HepG2 (cell line): ENCODE data around the gene SETD5.

ENCODE experiments used
- EZH2 ChIP-seq: conservative IDR thresholded peaks from 2 replicates; pipeline ENCODE4 v1.6.1; 2012; ENCODE audit warnings: mild to moderate bottlenecking, low read depth, low read length, moderate library complexity
- NCOA2 ChIP-seq: sonication (generic); formaldehyde crosslinking; IDR thresholded peaks from 2 replicates; pipeline ENCODE4 v1.8.0; 2022; ENCODE audit warnings: inconsistent platforms
- ZBTB1 ChIP-seq: sonication (generic); formaldehyde crosslinking; IDR thresholded peaks from 2 replicates; pipeline ENCODE4 v1.4.0; 2020; ENCODE audit warnings: missing genetic modification reagents, borderline replicate concordance

DNA sequence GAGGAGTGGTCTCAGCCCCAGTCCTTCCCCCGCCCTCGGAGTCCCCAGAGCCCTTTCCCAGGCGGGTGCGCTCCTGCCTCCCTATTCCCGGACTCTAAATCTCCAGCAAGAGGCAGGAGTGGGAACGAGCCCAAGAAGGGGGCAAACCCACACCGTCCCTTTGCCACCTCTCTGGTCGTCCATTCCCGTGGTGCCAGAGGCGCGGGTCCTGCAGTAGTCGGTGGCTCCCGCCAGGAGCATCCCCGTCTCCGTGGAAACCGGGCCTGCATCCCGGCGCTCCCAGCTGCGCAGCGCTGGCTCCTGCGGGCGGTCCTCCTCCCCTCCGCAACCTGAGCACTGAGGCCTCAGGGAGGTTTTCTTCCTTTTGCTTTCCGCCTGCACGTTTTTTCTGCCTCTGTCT, 111.4 kb downstream of the SETD5 start:
- TF ChIP-seq EZH2 (no peak), NCOA2 (CRISPR knock-in tag) (no peak), ZBTB1 (CRISPR knock-in tag) (no peak)
